Measurements from ENCODE around the gene PI4K2B. TPM values are rescaled to one million over a fixed set of nuclear protein-coding genes. Genes with fewer than 3 reads are reported as not detected.
"Not testable (repeated sequence)": the region's sequence is repeated elsewhere in the genome, so short reads cannot be mapped to it uniquely, and the experiment has no call there.

PI4K2B gene
- total RNA-seq, 2 experiments from 2014 or later, result 42.2 to 55.2 TPM

- H3K27me3 Mint-ChIP-seq; ATAC-seq; DNase-seq; H3K27ac Mint-ChIP-seq; H3K4me3 Mint-ChIP-seq; H3K9me3 Mint-ChIP-seq (ENCODE audit: low read depth); CTCF ChIA-PET: not testable (repeated sequence)
- Mint-ChIP-seq H3K36me3 (peaks cover 35% of the 10 kb centered on the region), H3K4me1 (peaks cover 36% of the 10 kb centered on the region)
Observed at GRCh38 chr4:25249494-25249893, 15.7 kb downstream of the PI4K2B start.

- peaks cover 32% of the 10 kb centered on the region for H3K36me3 Mint-ChIP-seq
- peaks cover 3% of the 10 kb centered on the region for H3K9me3 Mint-ChIP-seq (ENCODE audit: low read depth)
- DNase-seq (no peak), ATAC-seq (no peak)
- H3K4me1 Mint-ChIP-seq, result peaks cover 32% of the 10 kb centered on the region
- CTCF ChIA-PET, result interaction anchor here (0.8 to 1.7 kb wide), 3 partner anchors 13 to 73 kb away, joined by 3 read pairs; partner anchors contain the start of gene ZCCHC4
- no peak overlapping the region for H3K4me3 Mint-ChIP-seq
- H3K27ac Mint-ChIP-seq, result no peak overlapping the region
- no peaks in the 10 kb centered on the region for H3K27me3 Mint-ChIP-seq
Observed at GRCh38 chr4:25252230-25253070, 18.6 kb downstream of the PI4K2B start.

- peaks cover 3% of the 10 kb centered on the region for H3K9me3 Mint-ChIP-seq (ENCODE audit: low read depth)
- DNase-seq (no peak), ATAC-seq (no peak)
- no peak overlapping the region for H3K4me3 Mint-ChIP-seq
- peaks cover 32% of the 10 kb centered on the region for H3K4me1 Mint-ChIP-seq
- peaks cover 32% of the 10 kb centered on the region for H3K36me3 Mint-ChIP-seq
- H3K27ac Mint-ChIP-seq, result no peak overlapping the region
- no peaks in the 10 kb centered on the region for H3K27me3 Mint-ChIP-seq
- CTCF ChIA-PET, result interaction anchor here (0.8 to 1.7 kb wide), 3 partner anchors 14 to 74 kb away, joined by 3 read pairs; partner anchors contain the start of gene ZCCHC4
Observed at GRCh38 chr4:25253071-25253445, 19.2 kb downstream of the PI4K2B start.

- CTCF ChIA-PET, result interaction anchor here (0.7 to 1.7 kb wide), 3 partner anchors 14 to 77 kb away, joined by 3 read pairs; partner anchors contain the start of gene ZCCHC4
- Mint-ChIP-seq H3K4me1 (peaks cover 29% of the 10 kb centered on the region), H3K36me3 (peaks cover 28% of the 10 kb centered on the region)
- not testable (repeated sequence) for ATAC-seq; DNase-seq; H3K9me3 Mint-ChIP-seq (ENCODE audit: low read depth); H3K27ac Mint-ChIP-seq; H3K27me3 Mint-ChIP-seq; H3K4me3 Mint-ChIP-seq
Observed at GRCh38 chr4:25253786-25254185, 20.0 kb downstream of the PI4K2B start.

GRCh38 chr4:25258980-25259578 lies 25.2 kb downstream of the PI4K2B start:
- Mint-ChIP-seq H3K27me3 (no peaks in the 10 kb centered on the region), H3K4me3 (no peak overlapping the region), H3K36me3 (peaks cover 39% of the 10 kb centered on the region), H3K4me1 (no peaks in the 10 kb centered on the region), H3K27ac (no peak overlapping the region), H3K9me3 (ENCODE audit: low read depth) (no peaks in the 10 kb centered on the region)
- no peak for DNase-seq
- ATAC-seq, result no peak
- CTCF ChIA-PET, result no interaction called here

GRCh38 chr4:25271866-25272265 lies 38.0 kb downstream of the PI4K2B start:
- peaks cover 43% of the 10 kb centered on the region for H3K36me3 Mint-ChIP-seq
- H3K27me3 Mint-ChIP-seq, result no peaks in the 10 kb centered on the region
- H3K9me3 Mint-ChIP-seq (ENCODE audit: low read depth), result no peaks in the 10 kb centered on the region
- DNase-seq (no peak), ATAC-seq (no peak)
- no peak overlapping the region for H3K27ac Mint-ChIP-seq
- H3K4me3 Mint-ChIP-seq, result no peak overlapping the region
- no peaks in the 10 kb centered on the region for H3K4me1 Mint-ChIP-seq
- CTCF ChIA-PET, result interaction anchor here (0.9 to 1.6 kb wide), 2 partner anchors 9 to 41 kb away, joined by 3 to 6 read pairs; partner anchors contain the start of gene ZCCHC4

- H3K9me3 Mint-ChIP-seq (ENCODE audit: low read depth), result no peaks in the 10 kb centered on the region
- H3K27ac Mint-ChIP-seq, result no peak overlapping the region
- DNase-seq (no peak), ATAC-seq (no peak)
- no peak overlapping the region for H3K4me3 Mint-ChIP-seq
- H3K27me3 Mint-ChIP-seq, result no peaks in the 10 kb centered on the region
- H3K36me3 Mint-ChIP-seq, result peaks cover 27% of the 10 kb centered on the region
- H3K4me1 Mint-ChIP-seq, result no peaks in the 10 kb centered on the region
- CTCF ChIA-PET, result interaction anchor here (1.0 to 1.7 kb wide), 2 partner anchors 8 to 32 kb away, joined by 3 to 9 read pairs; partner anchors contain the start of gene ZCCHC4
Observed at GRCh38 chr4:25280210-25280609, 46.4 kb downstream of the PI4K2B start.

- CTCF ChIA-PET, result no interaction called here
- ATAC-seq, result no peak
Observed at GRCh38 chr4:25283948-25284347, 50.1 kb downstream of the PI4K2B start.

GRCh38 chr4:25284466-25284865 lies 50.6 kb downstream of the PI4K2B start:
- CTCF ChIA-PET, result interaction anchor here (1.0 kb wide), 1 partner anchor 27 kb away, joined by 3 read pairs; no protein-coding TSS in a partner anchor
- Mint-ChIP-seq H3K4me1 (no peaks in the 10 kb centered on the region), H3K36me3 (peaks cover 25% of the 10 kb centered on the region)

More at GRCh38 chr4:25283948-25284347, 50.1 kb downstream of the PI4K2B start:
- DNase-seq, result no peak
- peaks cover 7% of the 10 kb centered on the region for H3K27me3 Mint-ChIP-seq
- no peak overlapping the region for H3K27ac Mint-ChIP-seq
- peaks cover 25% of the 10 kb centered on the region for H3K36me3 Mint-ChIP-seq
- no peak overlapping the region for H3K4me3 Mint-ChIP-seq
- peaks cover 6% of the 10 kb centered on the region for H3K9me3 Mint-ChIP-seq (ENCODE audit: low read depth)
- no peaks in the 10 kb centered on the region for H3K4me1 Mint-ChIP-seq

GRCh38 chr4:25290490-25291067 lies 56.7 kb downstream of the PI4K2B start:
- CTCF ChIA-PET, result interaction anchor here (0.9 to 1.3 kb wide), 2 partner anchors 21 to 77 kb away, joined by 3 read pairs; no protein-coding TSS in a partner anchor
- H3K36me3 Mint-ChIP-seq, result peaks cover 11% of the 10 kb centered on the region
- H3K27ac Mint-ChIP-seq, result no peak overlapping the region
- peaks cover 6% of the 10 kb centered on the region for H3K9me3 Mint-ChIP-seq (ENCODE audit: low read depth)
- H3K4me1 Mint-ChIP-seq, result no peaks in the 10 kb centered on the region
- no peak overlapping the region for H3K4me3 Mint-ChIP-seq
- H3K27me3 Mint-ChIP-seq, result peaks cover 7% of the 10 kb centered on the region
- no peak for DNase-seq
- no peak for ATAC-seq

More at GRCh38 chr4:25284466-25284865, 50.6 kb downstream of the PI4K2B start:
- H3K27me3 Mint-ChIP-seq, result peaks cover 7% of the 10 kb centered on the region
- no peak overlapping the region for H3K4me3 Mint-ChIP-seq
- no peak overlapping the region for H3K27ac Mint-ChIP-seq
- no peak for ATAC-seq
- no peak for DNase-seq
- H3K9me3 Mint-ChIP-seq (ENCODE audit: low read depth), result peaks cover 6% of the 10 kb centered on the region

GRCh38 chr4:25291158-25291733 lies 57.4 kb downstream of the PI4K2B start:
- ATAC-seq, result no peak
- Mint-ChIP-seq H3K27me3 (peaks cover 6% of the 10 kb centered on the region), H3K36me3 (peaks cover 11% of the 10 kb centered on the region), H3K4me1 (no peaks in the 10 kb centered on the region), H3K4me3 (no peak overlapping the region), H3K9me3 (ENCODE audit: low read depth) (peaks cover 6% of the 10 kb centered on the region), H3K27ac (no peak overlapping the region)
- DNase-seq, result no peak
- CTCF ChIA-PET, result interaction anchor here (1.3 kb wide), 1 partner anchor 76 kb away, joined by 3 read pairs; no protein-coding TSS in a partner anchor

GRCh38 chr4:25297528-25298242 lies 63.9 kb downstream of the PI4K2B start:
- Mint-ChIP-seq H3K4me1 (no peaks in the 10 kb centered on the region), H3K27me3 (peaks cover 31% of the 10 kb centered on the region), H3K27ac (no peak overlapping the region), H3K36me3 (no peaks in the 10 kb centered on the region), H3K4me3 (no peak overlapping the region), H3K9me3 (ENCODE audit: low read depth) (no peaks in the 10 kb centered on the region)
- CTCF ChIA-PET, result no interaction called here
- no peak for ATAC-seq
- no peak for DNase-seq

All from activated CD8-positive, alpha-beta memory T cell treated with anti-CD3 and anti-CD28 coated beads, Interleukin-2, amount 10 ng/mL, durations not matched to agents 7 days and 5 days (primary cell).